Prostate gland (tissue), 2 donors: Measurements from ENCODE around the gene PPM1L. TPM values are rescaled to one million over a fixed set of nuclear protein-coding genes. Genes with fewer than 3 reads are reported as not detected.
"Not testable (repeated sequence)": the region's sequence is repeated elsewhere in the genome, so short reads cannot be mapped to it uniquely, and the experiment has no call there.

Experiments used
- DNase-seq: peaks from one replicate; pipeline ENCODE4 v3.0.0-alpha.2; 2019; ENCODE audit warnings: low spot score
- H3K27ac ChIP-seq, 2 donors: fragments of 200-600 bp; sonication (generic); 2 replicates each; pipeline ENCODE4 v1.5.1; 2017 to 2019
- H3K27me3 ChIP-seq: fragments of 200-600 bp; sonication (generic); replicated peaks from 2 replicates; pipeline ENCODE4 v1.5.1; 2019; ENCODE audit not compliant: insufficient read depth
- H3K36me3 ChIP-seq, 2 donors: fragments of 200-600 bp; sonication (generic); 1 replicate in 1 of 2; 2 replicates in 1 of 2; pipeline versions ENCODE4 v1.5.1 to v1.8.1; 2017 to 2019
- H3K4me1 ChIP-seq: fragments of 200-600 bp; sonication (generic); replicated peaks from 2 replicates; pipeline ENCODE4 v1.5.1; 2019
- H3K4me3 ChIP-seq, 2 donors: fragments of 200-600 bp; sonication (generic); 2 replicates each; pipeline ENCODE4 v1.5.1; 2017 to 2019
- H3K9me3 ChIP-seq: fragments of 200-600 bp; sonication (generic); 2 replicates; pipeline ENCODE4 v1.5.1; 2017
- POLR2A ChIP-seq: fragments of 450-650 bp; IDR thresholded peaks from one replicate; pipeline ENCODE4 v1.6.1; 2016; ENCODE audit warnings: antibody characterized with exemption, mild to moderate bottlenecking
- POLR2AphosphoS5 ChIP-seq: sonication (generic); formaldehyde crosslinking; IDR thresholded peaks from one replicate; pipeline ENCODE4 v1.6.1; 2017; ENCODE audit warnings: antibody characterized with exemption
- WGBS: methylation state at CpG from one replicate; pipeline ENCODE4 v1.1.5; 2018; 5-methylcytosine and 5-hydroxymethylcytosine counted together
- intact Hi-C: fragments of 100-400 bp; cut with DNase I; formaldehyde crosslinking; loops from one replicate; pipeline ENCODE4 v1.14.2; 2022
- total RNA-seq, 2 donors: library from RNA; depleted of rRNA; stranded (reverse); fragments of >200 nt; gene quantifications; one replicate each; pipeline ENCODE4 v1.1.0, GENCODE V29; 2016
- TF ChIP-seq, protein P1 (sequence below), 4 experiments: fragments of 200-600 bp in 2 of 4; fragments of 450-650 bp in 2 of 4; sonication (generic) in 2 of 4; IDR thresholded peaks; 1 replicate in 3 of 4; 2 replicates in 1 of 4; pipeline ENCODE4 v1.5.1; 2016 to 2019; ENCODE audit warnings: antibody characterized with exemption in 4 of 4, mild to moderate bottlenecking in 2 of 4, moderate library complexity in 2 of 4

PPM1L gene
- total RNA-seq, 2 donors from 2014 or later, result 23.6 to 27.0 TPM

DNA sequence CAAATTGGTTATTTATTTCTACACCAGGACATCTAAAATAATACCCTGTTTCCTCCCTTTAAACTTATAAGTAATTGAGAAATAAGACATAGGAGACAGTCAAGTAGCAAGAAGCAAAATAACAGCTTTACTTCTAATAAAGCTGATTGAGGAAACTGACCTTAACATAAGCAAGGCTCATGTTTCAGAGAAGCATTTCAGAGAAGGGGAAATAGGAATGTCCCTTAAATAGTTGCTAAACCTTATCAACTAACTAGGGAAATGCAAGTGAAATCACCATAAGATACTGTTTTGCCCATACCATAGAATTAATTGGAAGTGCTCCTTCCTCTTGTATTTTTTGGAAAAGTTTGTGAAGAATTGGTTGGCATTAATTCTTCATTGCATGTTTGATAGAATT, 264.2 kb downstream of the PPM1L start:
- Histone ChIP-seq H3K4me1 (no peaks in the 10 kb centered on the region), H3K36me3 (no peaks in the 10 kb centered on the region), H3K4me3 (no peak overlapping the region), H3K27ac (no peak overlapping the region), H3K9me3 (no peaks in the 10 kb centered on the region), H3K27me3 (no peaks in the 10 kb centered on the region)
- intact Hi-C loops, result no loop called here
- DNase-seq, result no peak
- no peak for TF ChIP-seq POLR2A
- TF ChIP-seq, protein P1, sequence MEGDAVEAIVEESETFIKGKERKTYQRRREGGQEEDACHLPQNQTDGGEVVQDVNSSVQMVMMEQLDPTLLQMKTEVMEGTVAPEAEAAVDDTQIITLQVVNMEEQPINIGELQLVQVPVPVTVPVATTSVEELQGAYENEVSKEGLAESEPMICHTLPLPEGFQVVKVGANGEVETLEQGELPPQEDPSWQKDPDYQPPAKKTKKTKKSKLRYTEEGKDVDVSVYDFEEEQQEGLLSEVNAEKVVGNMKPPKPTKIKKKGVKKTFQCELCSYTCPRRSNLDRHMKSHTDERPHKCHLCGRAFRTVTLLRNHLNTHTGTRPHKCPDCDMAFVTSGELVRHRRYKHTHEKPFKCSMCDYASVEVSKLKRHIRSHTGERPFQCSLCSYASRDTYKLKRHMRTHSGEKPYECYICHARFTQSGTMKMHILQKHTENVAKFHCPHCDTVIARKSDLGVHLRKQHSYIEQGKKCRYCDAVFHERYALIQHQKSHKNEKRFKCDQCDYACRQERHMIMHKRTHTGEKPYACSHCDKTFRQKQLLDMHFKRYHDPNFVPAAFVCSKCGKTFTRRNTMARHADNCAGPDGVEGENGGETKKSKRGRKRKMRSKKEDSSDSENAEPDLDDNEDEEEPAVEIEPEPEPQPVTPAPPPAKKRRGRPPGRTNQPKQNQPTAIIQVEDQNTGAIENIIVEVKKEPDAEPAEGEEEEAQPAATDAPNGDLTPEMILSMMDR (IDR thresholded peaks at IDR 0.05), result no peak
- TF ChIP-seq POLR2AphosphoS5, result no peak

DNA sequence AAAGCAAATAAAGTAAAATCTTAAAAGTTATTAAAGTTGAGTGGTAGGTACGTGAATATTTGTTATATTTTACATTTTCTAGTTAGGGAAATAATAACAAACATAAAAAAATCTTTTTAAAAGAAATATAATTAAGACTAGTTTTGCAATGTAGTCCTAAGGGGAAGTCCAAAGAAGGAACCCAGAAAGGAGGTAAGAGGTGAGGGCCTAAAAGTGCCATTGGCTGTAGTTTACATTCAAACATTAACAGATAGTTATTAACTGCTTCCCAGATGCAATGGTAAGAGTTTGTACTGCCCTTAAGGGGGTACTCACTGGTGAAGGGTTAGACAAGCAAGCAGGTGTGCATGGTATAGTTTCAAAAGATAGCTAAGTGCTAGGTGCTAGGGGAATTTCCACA, 269.9 kb downstream of the PPM1L start:
- no peak overlapping the region for H3K27ac ChIP-seq

DNA sequence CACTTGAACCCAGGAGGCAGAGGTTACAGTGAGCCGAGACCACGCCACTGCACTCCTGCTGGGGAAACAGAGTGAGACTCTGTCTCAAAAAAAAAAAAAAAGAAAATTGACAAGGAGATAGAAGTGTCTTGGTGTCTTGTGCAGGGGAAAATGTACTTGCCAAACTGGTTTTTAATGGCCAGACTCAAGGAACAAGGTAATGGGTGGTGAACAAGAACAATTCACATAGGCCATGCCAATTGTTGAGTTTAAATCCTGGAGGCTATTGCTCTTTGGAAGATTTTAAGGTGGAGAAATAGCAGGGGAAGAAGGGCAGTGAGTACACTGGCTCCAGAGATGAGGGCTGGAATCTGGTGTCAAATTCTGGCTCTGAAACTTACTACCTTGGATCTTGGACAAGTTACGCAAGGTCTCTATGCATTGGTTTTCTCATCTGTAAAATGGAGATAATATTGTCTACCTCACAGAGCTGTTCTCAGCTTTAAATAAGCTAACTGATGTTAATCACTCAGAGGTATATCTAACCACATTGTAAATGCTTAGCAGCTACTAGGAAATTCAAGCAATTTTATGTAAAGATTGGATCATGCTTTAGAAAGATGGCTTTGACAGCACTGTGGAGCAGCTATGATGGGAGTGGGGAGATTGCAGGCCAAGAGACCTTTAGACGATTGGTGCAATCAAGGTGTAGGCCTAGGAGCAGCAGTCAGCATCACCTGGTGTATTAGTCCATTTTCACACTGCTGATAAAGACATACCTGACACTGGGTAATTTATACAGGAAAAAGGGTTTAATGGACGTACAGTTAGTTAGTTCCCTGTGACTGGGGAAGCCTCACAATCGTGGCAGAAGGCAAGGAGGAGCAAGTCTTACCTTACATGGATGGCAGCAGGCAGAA, 270.8 kb downstream of the PPM1L start:
- H3K36me3 ChIP-seq, result no peaks in the 10 kb centered on the region
- no peaks in the 10 kb centered on the region for H3K27me3 ChIP-seq
- 80% methylated on average over 6 of the region's 6 CpGs for WGBS
- intact Hi-C loops, result no loop called here
- DNase-seq, result no peak
- no peaks in the 10 kb centered on the region for H3K4me1 ChIP-seq
- H3K27ac ChIP-seq, result no peak overlapping the region
- H3K4me3 ChIP-seq, result no peak overlapping the region
- TF ChIP-seq, protein P1 (IDR thresholded peaks at IDR 0.05), result no peak
- no peak for TF ChIP-seq POLR2A
- TF ChIP-seq POLR2AphosphoS5, result no peak
- no peaks in the 10 kb centered on the region for H3K9me3 ChIP-seq

More for the DNA sequence above, 269.9 kb downstream of the PPM1L start:
- H3K36me3 ChIP-seq, result no peaks in the 10 kb centered on the region
- H3K4me1 ChIP-seq, result no peaks in the 10 kb centered on the region
- WGBS, result 46% methylated on average over 1 of the region's 1 CpG
- no peak overlapping the region for H3K4me3 ChIP-seq
- DNase-seq, result no peak
- no peaks in the 10 kb centered on the region for H3K27me3 ChIP-seq
- intact Hi-C loops, result no loop called here
- no peaks in the 10 kb centered on the region for H3K9me3 ChIP-seq
- TF ChIP-seq, protein P1 (IDR thresholded peaks at IDR 0.05), result no peak
- TF ChIP-seq POLR2A, result no peak
- TF ChIP-seq POLR2AphosphoS5, result no peak

DNA sequence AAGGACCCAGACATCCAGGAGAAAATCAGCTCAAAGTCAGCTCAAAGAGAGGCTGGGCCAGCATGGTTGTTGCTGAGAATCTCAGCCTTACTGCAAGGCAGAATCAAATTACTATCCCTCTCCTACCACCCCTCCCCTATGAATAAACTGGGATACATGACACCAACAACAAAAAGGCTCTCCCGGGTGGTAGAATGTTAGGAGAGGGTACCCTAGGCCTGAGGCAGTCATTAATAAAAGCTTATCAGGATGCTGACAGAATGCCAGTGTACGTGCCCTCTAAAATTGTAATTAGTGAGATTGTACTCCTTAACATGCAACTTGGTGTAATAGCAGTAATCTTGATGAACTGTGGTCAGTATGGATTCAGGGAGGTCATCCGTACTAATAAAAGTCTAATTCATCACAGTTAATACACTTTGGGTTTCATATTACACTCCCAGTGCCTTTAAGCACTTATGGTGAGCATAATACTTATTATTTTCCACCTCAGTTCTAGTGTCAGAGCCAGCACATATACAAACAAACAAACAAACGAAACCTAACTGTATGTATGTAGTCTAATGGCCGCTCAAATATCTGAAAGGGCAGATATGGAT, 272.6 kb downstream of the PPM1L start:
- Histone ChIP-seq H3K27me3 (no peaks in the 10 kb centered on the region), H3K27ac (no peak overlapping the region), H3K36me3 (no peaks in the 10 kb centered on the region), H3K4me1 (no peaks in the 10 kb centered on the region), H3K4me3 (no peak overlapping the region), H3K9me3 (no peaks in the 10 kb centered on the region)
- intact Hi-C loops, result no loop called here
- TF ChIP-seq, protein P1 (IDR thresholded peaks at IDR 0.05), result no peak
- no peak for TF ChIP-seq POLR2A
- TF ChIP-seq POLR2AphosphoS5, result no peak
- no peak for DNase-seq
- 65% methylated on average over 5 of the region's 5 CpGs for WGBS

DNA sequence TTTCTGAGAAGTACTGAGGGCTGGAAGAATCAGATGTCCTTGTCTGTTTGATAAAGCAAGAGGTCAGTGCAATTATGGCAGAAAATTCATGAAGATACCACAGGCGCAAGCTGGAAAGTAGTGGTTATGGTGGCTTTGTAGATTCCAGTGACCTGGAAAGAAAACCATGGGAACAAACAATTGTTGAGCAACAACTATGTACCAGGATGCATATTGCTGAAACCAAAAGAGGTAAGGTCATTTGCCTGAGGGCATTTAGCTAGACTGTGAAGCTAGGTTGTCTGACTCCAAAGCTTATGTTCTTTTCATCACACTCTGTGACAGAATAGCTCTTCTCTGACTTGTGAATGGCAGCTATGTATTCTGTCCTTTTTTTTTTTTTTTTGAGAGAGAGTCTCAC, 275.1 kb downstream of the PPM1L start:
- H3K4me1 ChIP-seq, result no peaks in the 10 kb centered on the region
- TF ChIP-seq POLR2AphosphoS5, result no peak
- TF ChIP-seq, protein P1 (IDR thresholded peaks at IDR 0.05), result no peak
- no peak for TF ChIP-seq POLR2A
- intact Hi-C loops, result no loop called here
- H3K27ac ChIP-seq, result no peak overlapping the region
- WGBS, result 97% methylated on average over 1 of the region's 1 CpG
- no peak overlapping the region for H3K4me3 ChIP-seq
- H3K9me3 ChIP-seq, result no peaks in the 10 kb centered on the region
- DNase-seq, result no peak
- H3K27me3 ChIP-seq, result no peaks in the 10 kb centered on the region
- H3K36me3 ChIP-seq, result no peaks in the 10 kb centered on the region

DNA sequence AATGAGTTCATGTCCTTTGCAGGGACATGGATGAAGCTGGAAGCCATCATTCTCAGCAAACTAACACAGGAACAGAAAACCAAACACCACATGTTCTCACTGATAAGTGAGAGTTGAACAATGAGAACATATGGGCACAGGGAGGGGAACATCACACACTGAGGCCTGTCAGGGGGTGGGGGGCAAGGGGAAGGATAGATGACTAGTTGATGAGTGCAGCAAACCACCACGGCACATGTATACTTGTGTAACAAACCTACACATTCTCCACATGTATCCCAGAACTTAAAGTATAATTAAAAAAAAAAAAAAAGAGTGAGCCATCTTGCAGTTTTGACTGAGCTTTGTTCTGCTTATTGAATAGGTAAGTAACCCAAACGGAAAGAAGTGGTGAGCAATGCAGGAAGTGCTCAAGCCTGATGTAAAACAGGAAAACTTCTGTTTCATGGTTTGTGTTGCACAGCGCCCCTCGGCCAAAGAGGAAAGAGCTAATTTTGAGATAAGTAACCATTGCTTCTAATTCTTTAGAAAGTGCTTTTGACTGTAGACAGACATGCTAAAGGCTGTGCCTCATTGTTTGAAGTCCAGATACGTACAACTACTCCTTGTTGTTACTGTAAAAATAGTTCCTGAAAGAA, 279.0 kb downstream of the PPM1L start:
- H3K4me1 ChIP-seq, H3K9me3 ChIP-seq, H3K4me3 ChIP-seq, H3K27ac ChIP-seq, H3K36me3 ChIP-seq, intact Hi-C loops, H3K27me3 ChIP-seq, DNase-seq: not testable (repeated sequence)
- whole genome bisulfite sequencing, result 69% methylated on average over 5 of the region's 5 CpGs
